SU-DHL-6 (cell line): ENCODE data around the gene PLA2G4A.

Source experiments
- CTCF ChIP-seq: fragments of 200-600 bp; sonication (generic); IDR thresholded peaks from one replicate; pipeline ENCODE4 v1.5.1; 2017; ENCODE audit warnings: antibody characterized with exemption, mild to moderate bottlenecking, low read length, moderate library complexity; ENCODE audit not compliant: insufficient read depth, poor library complexity, severe bottlenecking
- EZH2phosphoT487 ChIP-seq: fragments of 200-600 bp; sonication (generic), shearing (Covaris generic); conservative IDR thresholded peaks from 2 replicates; pipeline ENCODE4 v1.6.1; 2018; ENCODE audit warnings: mild to moderate bottlenecking, antibody characterized with exemption, low read length, moderate library complexity, mixed read lengths

- no peak for TF ChIP-seq CTCF
- TF ChIP-seq EZH2phosphoT487, result no peak
Measured at GRCh38 chr1:187032982-187033692, 204.4 kb downstream of the PLA2G4A start.
